Naive thymus-derived CD4-positive, alpha-beta T cell (primary cell): Measurements from ENCODE around the gene CCT8. TPM values are rescaled to one million over a fixed set of nuclear protein-coding genes. Genes with fewer than 3 reads are reported as not detected.

Experiments used
- polyA plus RNA-seq, 2 donors: library from polyadenylated mRNA; unstranded; fragments of 300-500 nt; fragmentation: Illumina TruSeq; gene quantifications; one replicate each; pipeline ENCODE4 v1.2.3, GENCODE V29; 2021
- total RNA-seq, 6 experiments: library from RNA in 5 of 6; stranded (reverse) in 5 of 6; gene quantifications; 1 replicate in 5 of 6; 2 replicates in 1 of 6; pipeline ENCODE4 v1.2.3 and lab custom pipeline; 2021 to 2026

The CCT8 gene
- total and polyA plus RNA-seq, 7 experiments from 2014 or later: 87.6 to 223 (median 126) TPM

Other genes with a start within 250 kb of the CCT8 start
- gene LTN1, start 80.8 kb downstream of the CCT8 start, total RNA-seq: 10 to 100 TPM; 27.3 to 36.3 (median 31.3) TPM
- 10 to 100 TPM; 18.9 to 20.5 TPM for gene LTN1, start 80.8 kb downstream of the CCT8 start, polyA plus RNA-seq
- 1 to 10 TPM; 3.6 to 8.1 (median 4.3) TPM for gene RWDD2B, start 54.3 kb downstream of the CCT8 start, total RNA-seq
- 10 to 100 TPM in 1 of 2 donors, 1 to 10 TPM in 1; 9.4 to 14.1 TPM for gene RWDD2B, start 54.3 kb downstream of the CCT8 start, polyA plus RNA-seq
- 10 to 100 TPM; 40.9 to 84.3 (median 62.7) TPM for gene USP16, start 49.0 kb downstream of the CCT8 start, total RNA-seq
- gene USP16, start 49.0 kb downstream of the CCT8 start, polyA plus RNA-seq: 10 to 100 TPM; 17.9 to 19.1 TPM
- 10 to 100 TPM in 2 of 5 experiments, 1 to 10 TPM in 3; 2.7 to 11.6 (median 7.1) TPM for gene MAP3K7CL, start 57.0 kb upstream of the CCT8 start, total RNA-seq
- gene MAP3K7CL, start 57.0 kb upstream of the CCT8 start, polyA plus RNA-seq: 1 to 10 TPM; 5.9 to 6.8 TPM
- 10 to 100 TPM; 26.0 to 95.6 (median 45.5) TPM for gene BACH1, start 225.3 kb upstream of the CCT8 start, total RNA-seq
- gene BACH1, start 225.3 kb upstream of the CCT8 start, polyA plus RNA-seq: 10 to 100 TPM; 22.6 to 28.4 TPM